GM18951 (cell line): ENCODE measurements around the gene MORN1.

ENCODE experiments used
- POLR2A ChIP-seq: IDR thresholded peaks from 4 replicates; pipeline ENCODE4 v1.6.1; 2011; ENCODE audit warnings: mild to moderate bottlenecking; ENCODE audit not compliant: insufficient read length, insufficient read depth; ENCODE audit errors: extremely low read depth
- in situ Hi-C: fragments of 300-500 bp; cut with MboI; formaldehyde crosslinking; loops from one replicate; pipeline ENCODE4 v1.12.0; 2022; ENCODE audit warnings: low sequenced_read_pairs, mixed read lengths, inconsistent platforms; ENCODE audit not compliant: unreplicated experiment

MORN1 gene

DNA sequence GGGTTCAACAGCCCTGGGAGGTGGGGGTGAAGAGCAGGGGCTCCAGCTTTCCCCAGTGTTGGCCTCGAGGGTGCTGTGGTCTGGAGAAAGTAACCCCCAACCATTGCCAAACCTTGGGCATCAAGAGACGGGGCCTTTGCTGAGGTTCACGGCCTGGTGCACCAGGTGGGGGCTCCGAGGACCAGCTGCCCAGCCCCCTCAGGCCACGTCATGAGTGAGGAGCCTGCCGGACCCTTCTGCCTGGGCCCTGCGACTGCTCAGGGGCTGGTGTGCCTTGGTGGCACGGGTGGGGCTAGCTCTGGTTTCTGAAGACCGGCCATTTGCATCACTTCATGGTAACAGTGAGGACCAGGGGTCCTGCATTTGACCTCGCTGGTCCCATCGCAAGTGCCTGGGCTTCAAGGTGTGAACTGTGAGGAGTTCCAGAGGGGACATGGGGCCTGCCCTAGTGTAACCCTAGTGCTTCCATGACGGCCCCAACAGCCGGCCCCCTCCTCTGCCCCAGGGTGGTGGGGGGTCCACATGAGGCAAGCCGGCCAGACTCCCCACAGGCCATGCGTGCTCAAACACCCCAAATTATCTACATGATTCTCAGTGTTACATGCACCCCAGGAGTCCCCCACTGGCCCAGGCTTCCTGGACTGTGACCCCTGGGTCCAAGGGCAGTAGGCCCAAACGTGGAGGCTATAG lies 13.5 kb downstream of the MORN1 start:
- TF ChIP-seq POLR2A: no peak
- in situ Hi-C loops: no loop called here

DNA sequence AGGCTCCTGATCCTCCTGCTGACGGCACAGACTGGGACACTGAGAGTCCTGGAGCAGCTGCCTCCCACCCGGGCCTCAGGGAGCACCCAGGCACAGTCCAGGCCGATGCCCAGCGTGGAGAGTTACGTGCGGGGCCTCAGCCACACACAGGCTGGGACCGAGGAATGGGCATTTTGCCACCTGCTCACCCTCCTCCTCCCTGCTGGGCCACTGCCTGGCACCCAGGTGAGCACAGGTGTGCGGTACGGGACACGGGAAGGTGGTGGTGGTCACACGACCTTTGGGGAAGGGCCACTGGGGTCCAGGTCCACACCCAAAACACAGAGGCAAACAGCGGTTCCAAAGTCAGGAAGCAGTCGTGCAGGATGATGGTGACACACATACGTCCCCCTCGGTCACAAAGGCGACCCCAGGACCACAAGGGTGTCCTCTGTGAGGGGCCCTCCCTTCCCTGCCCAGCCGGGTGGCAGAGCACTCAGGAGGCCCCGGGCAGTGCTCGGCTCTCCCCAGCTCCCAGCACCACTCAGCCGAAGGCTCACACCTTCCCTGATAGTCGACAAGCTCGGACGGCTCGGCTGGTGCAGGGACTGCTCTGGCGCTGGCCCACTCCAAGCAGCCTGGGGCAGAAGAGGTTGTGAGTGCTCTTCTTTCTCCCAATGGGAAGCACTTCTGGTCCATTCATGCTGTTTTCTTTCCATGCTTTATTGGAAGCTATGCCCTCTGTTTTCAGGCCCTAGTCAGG lies 14.3 kb downstream of the MORN1 start:
- TF ChIP-seq POLR2A: no peak
- in situ Hi-C loops: no loop called here

DNA sequence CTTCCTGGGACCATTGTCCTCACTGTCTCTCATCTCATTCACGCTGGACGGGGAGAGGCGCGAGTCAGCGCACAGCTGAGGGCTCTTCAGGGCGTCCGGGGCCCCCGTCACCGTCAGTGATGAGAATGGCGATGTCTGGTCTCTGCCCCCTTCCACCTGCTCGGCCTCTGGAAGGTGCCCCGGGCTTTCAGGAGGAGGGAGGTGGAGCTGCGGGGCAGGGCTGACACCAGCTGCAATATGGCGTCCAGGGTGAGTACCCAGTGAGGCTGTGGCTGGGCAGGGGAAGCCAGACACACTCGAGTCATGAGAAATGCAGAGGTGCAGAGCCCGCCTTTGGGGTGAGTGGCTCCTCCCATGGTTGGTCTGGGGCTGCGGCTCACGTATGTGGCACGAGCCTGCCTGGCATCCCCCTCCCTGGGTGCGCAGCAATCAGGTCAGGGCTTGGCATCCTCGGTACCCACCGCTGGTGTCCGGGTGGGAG lies 15.1 kb downstream of the MORN1 start:
- no peak for TF ChIP-seq POLR2A
- in situ Hi-C loops: no loop called here

DNA sequence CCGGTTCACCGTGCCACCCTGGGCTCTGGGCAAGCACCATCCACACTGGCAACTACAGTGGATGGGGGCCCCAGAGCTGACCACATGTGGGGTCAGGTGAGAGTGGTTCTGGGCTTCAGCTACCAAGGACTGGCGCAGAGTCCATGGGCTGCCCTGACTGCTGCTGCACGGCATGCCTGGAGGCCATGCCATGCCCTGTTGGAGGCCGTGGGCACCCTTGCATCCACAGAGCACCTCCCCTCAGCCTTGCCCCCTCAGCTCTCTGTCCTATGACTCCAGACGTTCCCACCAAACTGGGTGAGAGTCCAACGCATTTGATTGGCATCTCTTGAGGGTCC lies 15.5 kb downstream of the MORN1 start:
- TF ChIP-seq POLR2A: no peak

DNA sequence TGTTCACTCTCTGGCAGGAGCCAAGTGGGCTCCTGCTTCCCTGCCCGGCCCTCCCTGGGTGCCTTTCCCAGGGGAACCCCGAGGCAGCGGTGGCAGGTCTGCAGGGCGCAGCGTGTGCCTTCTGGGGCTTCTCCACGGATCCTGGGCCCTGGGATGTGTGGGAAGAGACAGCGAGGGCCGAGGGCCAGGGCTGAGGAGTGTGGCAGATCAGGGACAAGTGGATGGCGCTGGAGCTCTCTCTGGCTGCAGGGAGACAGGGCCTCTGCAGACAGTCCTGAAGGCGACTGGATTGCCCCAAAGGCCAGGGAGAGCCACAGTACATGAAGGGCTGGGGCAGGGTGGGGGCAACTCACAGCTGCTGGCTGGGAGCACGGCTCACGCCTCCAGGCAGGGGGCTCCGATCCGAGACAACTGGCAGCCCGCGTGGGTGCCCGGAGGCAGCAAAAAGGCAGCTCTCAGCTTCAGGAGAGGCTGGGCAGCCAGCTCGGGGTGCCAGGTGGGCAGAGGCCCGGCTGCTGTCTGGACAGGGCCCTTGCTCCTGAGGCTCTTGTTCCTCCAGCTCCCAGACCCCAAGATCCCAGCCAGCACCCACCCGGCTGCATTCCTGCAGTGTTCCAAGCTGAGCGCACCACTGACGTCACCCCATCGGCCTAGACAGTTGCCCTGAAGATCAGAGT lies 16.0 kb downstream of the MORN1 start:
- no peak for TF ChIP-seq POLR2A
- in situ Hi-C loops: no loop called here

More for the DNA sequence above, 15.5 kb downstream of the MORN1 start:
- in situ Hi-C loops: no loop called here

DNA sequence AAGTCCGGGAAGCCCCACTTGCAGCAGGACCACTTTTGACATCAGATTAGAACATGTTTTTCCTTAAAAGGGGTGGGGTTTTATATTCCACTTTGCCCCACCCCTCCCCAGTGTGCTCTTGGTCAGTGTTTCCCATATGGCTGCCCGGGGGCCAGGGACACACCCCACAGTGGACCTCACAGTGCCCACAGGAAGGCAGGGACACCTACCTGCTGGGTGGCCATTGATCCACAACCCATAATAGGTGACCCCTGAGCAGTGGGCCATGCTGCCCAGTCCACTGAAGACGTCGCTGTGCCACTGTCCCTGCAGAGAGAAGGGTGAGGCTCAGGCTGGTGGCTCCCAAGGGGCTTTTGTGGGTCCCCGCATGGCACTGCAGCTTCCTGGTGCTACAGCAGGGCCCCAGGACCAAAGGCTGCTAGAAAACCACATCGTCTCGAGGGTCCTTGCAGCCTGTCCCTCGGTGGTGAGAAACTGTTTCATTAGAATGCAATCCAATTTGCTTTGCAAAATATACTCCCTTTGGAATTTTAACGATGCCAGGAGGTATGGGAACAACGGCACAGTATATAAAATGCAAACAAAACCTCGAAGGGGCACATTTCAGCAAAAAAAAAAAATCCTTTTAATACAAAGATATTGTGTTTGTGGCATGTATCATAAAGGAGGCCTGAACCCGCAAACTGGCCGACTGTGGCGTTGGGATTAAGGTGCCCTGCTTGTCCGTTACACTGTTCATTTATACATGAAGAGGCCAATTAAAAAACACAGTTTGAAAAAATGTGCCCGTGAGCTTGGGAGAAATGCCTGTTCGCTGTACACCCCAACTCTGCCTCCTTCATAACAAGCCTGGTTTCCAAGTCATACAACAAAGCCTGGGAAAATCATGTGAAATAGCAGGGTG lies 16.9 kb downstream of the MORN1 start:
- in situ Hi-C loops: no loop called here

DNA sequence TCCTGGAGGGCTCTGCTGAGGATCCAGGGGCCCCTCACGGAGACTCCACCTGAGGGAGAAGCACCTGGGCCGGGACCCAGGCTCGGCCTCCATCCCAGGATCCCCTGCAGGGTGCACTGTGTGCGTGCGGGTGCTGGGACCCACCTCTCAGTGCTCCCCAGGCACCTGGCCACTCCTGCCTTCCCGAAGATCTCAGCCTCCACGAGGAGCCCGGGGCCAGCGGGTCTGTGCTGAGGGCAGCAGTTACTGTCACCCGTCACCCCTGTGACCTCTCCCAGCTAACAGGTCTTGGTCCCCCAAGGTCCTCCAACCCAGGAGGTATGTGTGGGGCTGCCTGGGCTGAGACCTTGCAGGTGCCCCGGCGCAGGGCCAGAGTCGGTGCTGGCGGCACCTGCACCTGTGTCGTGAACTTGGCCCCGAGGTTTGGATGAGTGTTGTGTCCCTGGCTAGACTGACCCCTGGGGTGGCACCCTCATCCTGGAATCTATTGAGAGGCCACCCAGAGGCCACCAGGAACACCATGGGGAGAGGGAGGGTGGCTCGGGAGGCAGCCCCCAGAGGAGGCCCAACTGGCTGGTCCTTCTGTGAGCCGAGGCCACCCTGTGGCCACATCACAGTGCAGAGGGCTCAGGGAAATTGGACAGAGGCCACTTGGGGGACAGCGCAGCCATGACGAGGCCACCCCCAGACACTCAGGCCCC lies 17.7 kb downstream of the MORN1 start:
- in situ Hi-C loops: no loop called here
- TF ChIP-seq POLR2A: no peak

More for the DNA sequence above, 16.9 kb downstream of the MORN1 start:
- TF ChIP-seq POLR2A: no peak

DNA sequence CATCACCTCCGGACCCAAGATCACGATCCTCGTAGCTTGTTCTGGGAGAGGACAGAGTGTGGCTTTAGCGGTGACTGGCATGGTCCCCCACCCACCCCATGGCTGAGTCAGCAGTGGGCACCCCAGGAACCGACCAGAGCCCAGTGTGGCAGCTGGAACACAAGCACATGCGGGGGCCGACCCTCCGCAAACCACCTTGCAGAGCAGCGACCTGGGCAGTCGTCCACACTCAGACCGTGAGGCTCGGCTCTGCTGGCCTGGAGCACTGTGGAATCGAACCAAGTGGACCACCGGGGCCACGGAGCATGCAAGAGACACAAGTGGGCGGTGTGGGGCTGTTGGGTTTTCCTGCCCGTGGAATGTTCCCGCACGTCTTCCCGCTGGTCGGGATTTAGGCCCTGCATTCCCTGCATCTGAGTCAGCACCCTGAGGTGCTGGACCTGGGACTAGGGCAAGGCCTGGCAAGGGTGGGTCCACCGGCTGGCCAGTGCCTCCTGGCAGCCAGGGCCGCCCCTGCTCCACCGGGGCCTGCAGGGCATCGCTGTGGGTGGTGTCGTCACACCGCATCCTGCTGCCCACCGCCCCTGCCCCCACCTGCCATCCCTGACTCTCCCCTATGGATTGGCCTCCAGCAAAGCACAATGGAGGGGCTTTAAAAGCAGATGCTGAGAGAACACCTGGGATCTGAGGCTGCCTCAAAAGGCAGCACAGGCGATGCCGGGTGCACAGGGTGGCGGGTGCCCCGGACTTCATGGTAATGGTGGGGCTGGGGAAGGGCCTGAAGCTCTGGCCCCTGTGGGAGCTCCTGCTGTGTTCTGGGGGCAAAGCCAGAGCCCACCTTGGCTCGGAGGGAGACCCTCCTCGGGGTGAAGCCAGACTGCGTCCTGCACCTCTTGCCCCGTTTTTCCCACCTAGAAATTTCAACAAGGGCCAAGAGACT lies 18.5 kb downstream of the MORN1 start:
- in situ Hi-C loops: no loop called here
- no peak for TF ChIP-seq POLR2A

DNA sequence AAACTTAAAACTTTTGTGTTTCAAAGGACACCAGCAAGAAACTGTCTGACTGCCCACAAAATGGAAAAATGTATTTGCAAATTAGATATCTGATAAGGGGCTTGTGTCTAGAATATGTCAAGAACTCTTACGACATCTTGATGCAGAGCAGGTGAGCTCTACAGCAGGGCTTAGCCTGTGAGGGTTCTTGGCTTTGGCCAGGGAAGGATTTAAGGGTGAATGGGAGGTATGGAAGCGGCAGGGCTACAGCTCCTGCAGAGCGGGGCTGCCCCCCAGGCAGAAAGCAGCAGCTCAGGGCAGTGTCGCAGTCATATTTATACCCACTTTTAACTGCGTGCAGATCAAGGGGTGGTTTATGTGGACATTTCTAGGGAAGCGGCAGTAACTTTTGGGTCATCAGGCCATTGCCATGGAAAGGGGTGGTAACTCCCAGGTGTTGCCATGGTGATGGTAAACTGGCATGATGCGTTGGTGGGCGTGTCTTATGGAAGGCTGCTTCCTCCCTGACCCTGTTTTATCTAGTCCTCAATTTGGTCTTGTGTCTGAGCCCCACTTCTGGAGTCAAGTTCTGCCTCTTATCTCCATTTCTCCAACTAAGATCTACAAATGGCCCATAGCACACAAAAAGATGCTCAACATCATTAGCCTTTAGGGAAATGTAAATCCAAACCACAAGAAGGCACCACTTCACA lies 23.2 kb downstream of the MORN1 start:
- no peak for TF ChIP-seq POLR2A
- in situ Hi-C loops: no loop called here

DNA sequence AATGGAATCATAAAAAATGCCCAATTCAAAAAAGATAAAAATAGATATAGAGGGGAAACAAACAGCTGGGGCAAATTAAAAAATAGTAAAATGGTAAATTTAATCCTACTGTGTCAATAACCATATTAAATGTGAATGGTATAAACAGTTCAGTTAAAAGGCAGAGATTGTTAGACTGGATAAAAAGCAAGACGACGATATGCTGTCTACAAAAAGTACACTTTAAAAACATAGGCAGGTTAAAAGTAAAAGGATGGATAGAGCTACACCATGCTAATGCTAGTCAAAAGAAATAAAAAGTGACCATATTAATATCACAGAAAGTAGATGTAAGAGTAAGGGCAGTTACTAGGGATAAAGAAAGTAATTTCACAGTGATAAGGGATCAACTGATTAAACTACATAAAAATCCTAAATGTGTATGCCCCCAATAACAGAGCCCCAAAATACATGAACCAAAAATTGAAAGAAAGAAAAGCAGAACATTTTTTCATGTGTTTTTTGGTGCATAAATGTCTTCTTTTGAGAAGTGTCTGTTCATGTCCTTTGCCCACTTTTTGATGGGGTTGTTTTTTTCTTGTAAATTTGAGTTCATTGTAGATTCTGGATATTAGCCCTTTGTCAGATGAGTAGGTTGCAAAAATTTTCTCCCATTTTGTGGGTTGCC lies 27.4 kb downstream of the MORN1 start:
- TF ChIP-seq POLR2A: no peak
- in situ Hi-C loops: no loop called here
